Measurements from ENCODE around the gene CERS2. TPM values are rescaled to one million over a fixed set of nuclear protein-coding genes. Genes with fewer than 3 reads are reported as not detected.

CERS2 gene
- total and polyA plus RNA-seq, 10 of the 15 experiments (the other 5 are each of a cell fraction or from before 2014, with no cell fraction given) = 9.2 to 87.9 (median 50.8) TPM

DNA sequence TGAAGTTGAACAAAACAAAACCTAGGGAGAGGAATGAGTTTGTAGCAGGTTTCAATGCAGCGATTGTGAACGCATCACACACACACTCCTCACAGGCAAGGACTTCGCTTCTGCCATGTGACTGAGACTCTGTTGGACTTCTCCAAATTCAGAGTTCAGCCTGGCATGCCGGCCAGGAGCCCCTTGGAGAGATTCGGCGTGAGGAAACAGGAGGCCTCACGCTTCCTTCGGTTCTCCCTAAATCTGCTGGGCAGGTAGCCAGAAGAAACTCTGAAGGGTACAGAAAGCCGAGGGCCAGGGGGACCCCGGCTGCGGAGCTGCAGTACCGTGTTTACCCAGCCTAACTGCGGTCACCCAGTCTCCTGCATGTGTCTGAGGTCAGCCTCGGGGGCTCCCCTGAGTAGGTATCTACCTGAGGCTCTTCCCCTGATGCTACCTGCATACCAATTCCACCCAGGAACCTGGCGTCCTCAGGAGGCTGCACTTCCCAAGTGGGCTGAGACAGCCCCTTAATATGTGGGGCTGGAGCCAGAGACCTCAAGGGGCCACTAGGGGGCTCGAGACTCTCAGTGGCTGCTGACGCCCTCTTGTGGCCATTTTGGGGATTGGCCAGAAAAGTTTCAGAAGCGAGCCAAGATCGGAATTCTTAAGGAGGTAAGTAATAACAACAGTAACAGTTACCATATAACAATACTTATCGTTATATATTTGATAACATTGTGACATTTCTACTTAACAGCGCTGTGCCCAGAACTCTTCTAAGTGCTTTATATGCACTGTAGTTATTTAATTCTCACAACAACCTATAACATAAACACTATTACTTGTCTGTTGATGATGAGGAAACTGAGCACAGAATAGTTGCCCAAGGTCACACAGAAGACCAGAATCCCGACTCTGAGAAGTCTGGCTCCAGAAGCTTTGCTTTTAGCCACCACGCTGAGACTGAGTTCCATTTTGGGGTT, 4.7 kb upstream of the CERS2 start (continued):
- TF ChIP-seq GABPA (IDR thresholded peaks at IDR 0.05; ENCODE audit: low read depth) = no peak
- TF ChIP-seq RBBP5 (conservative IDR thresholded peaks at IDR 0.05) = no peak
- TF ChIP-seq, protein P1, sequence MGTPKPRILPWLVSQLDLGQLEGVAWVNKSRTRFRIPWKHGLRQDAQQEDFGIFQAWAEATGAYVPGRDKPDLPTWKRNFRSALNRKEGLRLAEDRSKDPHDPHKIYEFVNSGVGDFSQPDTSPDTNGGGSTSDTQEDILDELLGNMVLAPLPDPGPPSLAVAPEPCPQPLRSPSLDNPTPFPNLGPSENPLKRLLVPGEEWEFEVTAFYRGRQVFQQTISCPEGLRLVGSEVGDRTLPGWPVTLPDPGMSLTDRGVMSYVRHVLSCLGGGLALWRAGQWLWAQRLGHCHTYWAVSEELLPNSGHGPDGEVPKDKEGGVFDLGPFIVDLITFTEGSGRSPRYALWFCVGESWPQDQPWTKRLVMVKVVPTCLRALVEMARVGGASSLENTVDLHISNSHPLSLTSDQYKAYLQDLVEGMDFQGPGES (IDR thresholded peaks at IDR 0.05) = no peak
- TF ChIP-seq BRCA1 (IDR thresholded peaks at IDR 0.05; ENCODE audit: low read depth, low read length) = no peak
- TF ChIP-seq ZNF207 (IDR thresholded peaks at IDR 0.05; ENCODE audit: borderline replicate concordance) = 0 out of 2 replicates have a peak, but pooled peaks have one; percentile 62
- no peak for TF ChIP-seq HDAC2 (IDR thresholded peaks at IDR 0.05)
- no peak for TF ChIP-seq EP300 (IDR thresholded peaks at IDR 0.05; ENCODE audit: borderline replicate concordance in 1 of 2, control insufficient read depth in 1 of 2, low read depth in 2 of 2, low read length in 2 of 2)
- peak; percentile 31; the same call in 1 of the 2 replicates for TF ChIP-seq CREM (IDR thresholded peaks at IDR 0.05; ENCODE audit: low read depth)
- TF ChIP-seq, protein P2, sequence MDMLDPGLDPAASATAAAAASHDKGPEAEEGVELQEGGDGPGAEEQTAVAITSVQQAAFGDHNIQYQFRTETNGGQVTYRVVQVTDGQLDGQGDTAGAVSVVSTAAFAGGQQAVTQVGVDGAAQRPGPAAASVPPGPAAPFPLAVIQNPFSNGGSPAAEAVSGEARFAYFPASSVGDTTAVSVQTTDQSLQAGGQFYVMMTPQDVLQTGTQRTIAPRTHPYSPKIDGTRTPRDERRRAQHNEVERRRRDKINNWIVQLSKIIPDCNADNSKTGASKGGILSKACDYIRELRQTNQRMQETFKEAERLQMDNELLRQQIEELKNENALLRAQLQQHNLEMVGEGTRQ (IDR thresholded peaks at IDR 0.05; ENCODE audit: borderline replicate concordance, low read depth, low read length) = no peak
- TF ChIP-seq, protein P3, sequence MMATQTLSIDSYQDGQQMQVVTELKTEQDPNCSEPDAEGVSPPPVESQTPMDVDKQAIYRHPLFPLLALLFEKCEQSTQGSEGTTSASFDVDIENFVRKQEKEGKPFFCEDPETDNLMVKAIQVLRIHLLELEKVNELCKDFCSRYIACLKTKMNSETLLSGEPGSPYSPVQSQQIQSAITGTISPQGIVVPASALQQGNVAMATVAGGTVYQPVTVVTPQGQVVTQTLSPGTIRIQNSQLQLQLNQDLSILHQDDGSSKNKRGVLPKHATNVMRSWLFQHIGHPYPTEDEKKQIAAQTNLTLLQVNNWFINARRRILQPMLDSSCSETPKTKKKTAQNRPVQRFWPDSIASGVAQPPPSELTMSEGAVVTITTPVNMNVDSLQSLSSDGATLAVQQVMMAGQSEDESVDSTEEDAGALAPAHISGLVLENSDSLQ (IDR thresholded peaks at IDR 0.05) = no peak
- peak; percentile 79 for TF ChIP-seq RAD21 (IDR thresholded peaks at IDR 0.05; ENCODE audit: insufficient read depth, low read depth, low read length)
- no peak for TF ChIP-seq ATF7 (IDR thresholded peaks at IDR 0.05; ENCODE audit: low read depth)
- TF ChIP-seq RB1 (IDR thresholded peaks at IDR 0.05; ENCODE audit: borderline replicate concordance) = peak; percentile 79; the same call in 1 of the 2 replicates
- TF ChIP-seq SMC3 (IDR thresholded peaks at IDR 0.05; ENCODE audit: borderline replicate concordance, low read length) = peak; percentile 94
- TF ChIP-seq CHD4 (IDR thresholded peaks at IDR 0.05) = no peak
- no peak for TF ChIP-seq NR2C2 (IDR thresholded peaks at IDR 0.05; ENCODE audit: borderline replicate concordance, control insufficient read depth, insufficient read length, low read depth)
- TF ChIP-seq SIN3A (IDR thresholded peaks at IDR 0.05; ENCODE audit: low read depth, low read length) = no peak
- TF ChIP-seq CBFB (IDR thresholded peaks at IDR 0.05; ENCODE audit: low read depth) = no peak
- TF ChIP-seq ZZZ3 (IDR thresholded peaks at IDR 0.05; ENCODE audit: control insufficient read depth, insufficient read length, low read depth) = no peak
- TF ChIP-seq RUNX3 (IDR thresholded peaks at IDR 0.05; ENCODE audit: low read length) = peak; percentile 78
- TF ChIP-seq RELA (IDR thresholded peaks at IDR 0.05; ENCODE audit: borderline replicate concordance, partially characterized antibody) = peak; percentile 45
- TF ChIP-seq TCF3 (IDR thresholded peaks at IDR 0.05; ENCODE audit: borderline replicate concordance, insufficient read depth, low read depth, low read length) = no peak
- 0 out of 2 replicates have a peak, but pooled peaks have one; percentile 18 for TF ChIP-seq WRNIP1 (IDR thresholded peaks at IDR 0.05; ENCODE audit: borderline replicate concordance, low read depth, low read length)
- peak; percentile 12 to 40; a peak in 2 of 4 replicates for TF ChIP-seq BHLHE40 (IDR thresholded peaks at IDR 0.05; ENCODE audit: borderline replicate concordance in 1 of 2, low read depth in 2 of 2, low read length in 1 of 2)
- TF ChIP-seq NR2F1 (conservative IDR thresholded peaks at IDR 0.05) = peak; percentile 56
- TF ChIP-seq FOXK2 (IDR thresholded peaks at IDR 0.05) = no peak

All from GM12878 (cell line).